Measurements from ENCODE around the gene NEB. TPM values are rescaled to one million over a fixed set of nuclear protein-coding genes. Genes with fewer than 3 reads are reported as not detected.
A peak's percentile ranks its signal among the peaks of the same experiment; 100 is the strongest.

The NEB gene
- total and polyA plus RNA-seq, 2 of the 13 experiments (the other 11 are each of a cell fraction or from before 2014, with no cell fraction given): 0.21 to 0.24 TPM

GRCh38 chr2:151753540-151753939 lies 19.3 kb upstream of the NEB start (continued):
- TF ChIP-seq EP300 (IDR thresholded peaks at IDR 0.05; ENCODE audit: low read depth in 2 of 2, low read length in 2 of 2) (peak in 1 of 2 experiments; percentile 48; a peak in 1 of 4 replicates), EP300 (CRISPR knock-in tag; IDR thresholded peaks at IDR 0.05; ENCODE audit: borderline replicate concordance) (no peak), FOXA1 (IDR thresholded peaks at IDR 0.05) (no peak), FOXA1 (CRISPR knock-in tag; IDR thresholded peaks at IDR 0.05) (peak; percentile 30; the same call in 1 of the 2 replicates), SPEN (CRISPR knock-in tag; IDR thresholded peaks at IDR 0.05; ENCODE audit: low read depth) (no peak), SAFB2 (CRISPR knock-in tag; IDR thresholded peaks at IDR 0.05; ENCODE audit: borderline replicate concordance, low read depth) (no peak), SOX6 (IDR thresholded peaks at IDR 0.05) (no peak), SOX6 (CRISPR knock-in tag; IDR thresholded peaks at IDR 0.05) (peak; percentile 11; the same call in 1 of the 2 replicates), ZNF354B (CRISPR knock-in tag; IDR thresholded peaks at IDR 0.05) (no peak), SOX5 (CRISPR knock-in tag; IDR thresholded peaks at IDR 0.05; ENCODE audit: borderline replicate concordance) (peak; percentile 80; the same call in 1 of the 2 replicates), ZSCAN25 (CRISPR knock-in tag; IDR thresholded peaks at IDR 0.05) (no peak), ZKSCAN1 (IDR thresholded peaks at IDR 0.05; ENCODE audit: low read length) (no peak), FOSL1 (CRISPR knock-in tag; IDR thresholded peaks at IDR 0.05; ENCODE audit: borderline replicate concordance) (no peak), ZSCAN21 (CRISPR knock-in tag; IDR thresholded peaks at IDR 0.05; ENCODE audit: borderline replicate concordance) (no peak), NR2F1 (CRISPR knock-in tag; IDR thresholded peaks at IDR 0.05) (no peak), ZNF414 (CRISPR knock-in tag; IDR thresholded peaks at IDR 0.05) (no peak), RARA (CRISPR knock-in tag; IDR thresholded peaks at IDR 0.05) (no peak), ZNF781 (CRISPR knock-in tag; IDR thresholded peaks at IDR 0.05; ENCODE audit: borderline replicate concordance, not compliant biosample characterization) (no peak), BCL6 (CRISPR knock-in tag; IDR thresholded peaks at IDR 0.05) (peak; percentile 87), SNRNP70 (IDR thresholded peaks at IDR 0.05; ENCODE audit: low read depth, low read length) (no peak)
- TF ChIP-seq, protein P1, sequence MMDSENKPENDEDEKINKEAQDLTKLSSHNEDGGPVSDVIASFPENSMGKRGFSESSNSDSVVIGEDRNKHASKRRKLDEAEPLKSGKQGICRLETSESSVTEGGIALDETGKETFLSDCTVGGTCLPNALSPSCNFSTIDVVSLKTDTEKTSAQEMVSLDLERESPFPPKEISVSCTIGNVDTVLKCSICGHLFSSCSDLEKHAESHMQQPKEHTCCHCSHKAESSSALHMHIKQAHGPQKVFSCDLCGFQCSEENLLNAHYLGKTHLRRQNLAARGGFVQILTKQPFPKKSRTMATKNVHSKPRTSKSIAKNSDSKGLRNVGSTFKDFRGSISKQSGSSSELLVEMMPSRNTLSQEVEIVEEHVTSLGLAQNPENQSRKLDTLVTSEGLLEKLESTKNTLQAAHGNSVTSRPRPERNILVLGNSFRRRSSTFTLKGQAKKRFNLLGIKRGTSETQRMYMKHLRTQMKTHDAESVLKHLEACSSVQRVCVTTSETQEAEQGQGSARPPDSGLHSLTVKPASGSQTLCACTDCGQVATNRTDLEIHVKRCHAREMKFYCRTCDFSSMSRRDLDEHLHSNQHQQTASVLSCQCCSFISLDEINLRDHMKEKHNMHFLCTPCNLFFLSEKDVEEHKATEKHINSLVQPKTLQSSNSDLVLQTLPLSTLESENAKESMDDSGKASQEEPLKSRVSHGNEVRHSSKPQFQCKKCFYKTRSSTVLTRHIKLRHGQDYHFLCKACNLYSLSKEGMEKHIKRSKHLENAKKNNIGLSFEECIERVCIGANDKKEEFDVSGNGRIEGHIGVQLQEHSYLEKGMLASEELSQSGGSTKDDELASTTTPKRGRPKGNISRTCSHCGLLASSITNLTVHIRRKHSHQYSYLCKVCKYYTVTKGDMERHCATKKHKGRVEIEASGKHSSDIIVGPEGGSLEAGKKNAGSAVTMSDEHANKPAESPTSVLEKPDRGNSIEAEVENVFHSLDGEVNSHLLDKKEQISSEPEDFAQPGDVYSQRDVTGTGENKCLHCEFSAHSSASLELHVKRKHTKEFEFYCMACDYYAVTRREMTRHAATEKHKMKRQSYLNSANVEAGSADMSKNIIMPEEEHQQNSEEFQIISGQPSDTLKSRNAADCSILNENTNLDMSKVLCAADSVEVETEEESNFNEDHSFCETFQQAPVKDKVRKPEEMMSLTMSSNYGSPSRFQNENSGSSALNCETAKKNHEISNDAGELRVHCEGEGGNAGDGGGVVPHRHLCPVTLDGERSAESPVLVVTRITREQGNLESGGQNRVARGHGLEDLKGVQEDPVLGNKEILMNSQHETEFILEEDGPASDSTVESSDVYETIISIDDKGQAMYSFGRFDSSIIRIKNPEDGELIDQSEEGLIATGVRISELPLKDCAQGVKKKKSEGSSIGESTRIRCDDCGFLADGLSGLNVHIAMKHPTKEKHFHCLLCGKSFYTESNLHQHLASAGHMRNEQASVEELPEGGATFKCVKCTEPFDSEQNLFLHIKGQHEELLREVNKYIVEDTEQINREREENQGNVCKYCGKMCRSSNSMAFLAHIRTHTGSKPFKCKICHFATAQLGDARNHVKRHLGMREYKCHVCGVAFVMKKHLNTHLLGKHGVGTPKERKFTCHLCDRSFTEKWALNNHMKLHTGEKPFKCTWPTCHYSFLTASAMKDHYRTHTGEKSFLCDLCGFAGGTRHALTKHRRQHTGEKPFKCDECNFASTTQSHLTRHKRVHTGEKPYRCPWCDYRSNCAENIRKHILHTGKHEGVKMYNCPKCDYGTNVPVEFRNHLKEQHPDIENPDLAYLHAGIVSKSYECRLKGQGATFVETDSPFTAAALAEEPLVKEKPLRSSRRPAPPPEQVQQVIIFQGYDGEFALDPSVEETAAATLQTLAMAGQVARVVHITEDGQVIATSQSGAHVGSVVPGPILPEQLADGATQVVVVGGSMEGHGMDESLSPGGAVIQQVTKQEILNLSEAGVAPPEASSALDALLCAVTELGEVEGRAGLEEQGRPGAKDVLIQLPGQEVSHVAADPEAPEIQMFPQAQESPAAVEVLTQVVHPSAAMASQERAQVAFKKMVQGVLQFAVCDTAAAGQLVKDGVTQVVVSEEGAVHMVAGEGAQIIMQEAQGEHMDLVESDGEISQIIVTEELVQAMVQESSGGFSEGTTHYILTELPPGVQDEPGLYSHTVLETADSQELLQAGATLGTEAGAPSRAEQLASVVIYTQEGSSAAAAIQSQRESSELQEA (CRISPR knock-in tag; IDR thresholded peaks at IDR 0.05; ENCODE audit: not compliant biosample characterization): no peak
- TF ChIP-seq, protein P2, sequence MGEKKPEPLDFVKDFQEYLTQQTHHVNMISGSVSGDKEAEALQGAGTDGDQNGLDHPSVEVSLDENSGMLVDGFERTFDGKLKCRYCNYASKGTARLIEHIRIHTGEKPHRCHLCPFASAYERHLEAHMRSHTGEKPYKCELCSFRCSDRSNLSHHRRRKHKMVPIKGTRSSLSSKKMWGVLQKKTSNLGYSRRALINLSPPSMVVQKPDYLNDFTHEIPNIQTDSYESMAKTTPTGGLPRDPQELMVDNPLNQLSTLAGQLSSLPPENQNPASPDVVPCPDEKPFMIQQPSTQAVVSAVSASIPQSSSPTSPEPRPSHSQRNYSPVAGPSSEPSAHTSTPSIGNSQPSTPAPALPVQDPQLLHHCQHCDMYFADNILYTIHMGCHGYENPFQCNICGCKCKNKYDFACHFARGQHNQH (CRISPR knock-in tag; IDR thresholded peaks at IDR 0.05): no peak
